HG03108 (cell line): ENCODE data around the gene RTL5.

Experiments
- ATAC-seq: cut with Tn5 transposase; IDR thresholded peaks from one replicate; pipeline ENCODE4 v1.9.1; 2021; ENCODE audit warnings: moderate library complexity; ENCODE audit not compliant: unreplicated experiment

The RTL5 gene

GRCh38 chrX:72079607-72080006 lies 52.1 kb downstream of the RTL5 start:
- ATAC-seq: no peak

- ATAC-seq: no peak
These were observed 53.3 kb downstream of the RTL5 start for GRCh38 chrX:72078411-72078810.
